ENCODE measurements around the gene ZNF629.
A peak's percentile ranks its signal among the peaks of the same experiment; 100 is the strongest.

Gene ZNF629

DNA sequence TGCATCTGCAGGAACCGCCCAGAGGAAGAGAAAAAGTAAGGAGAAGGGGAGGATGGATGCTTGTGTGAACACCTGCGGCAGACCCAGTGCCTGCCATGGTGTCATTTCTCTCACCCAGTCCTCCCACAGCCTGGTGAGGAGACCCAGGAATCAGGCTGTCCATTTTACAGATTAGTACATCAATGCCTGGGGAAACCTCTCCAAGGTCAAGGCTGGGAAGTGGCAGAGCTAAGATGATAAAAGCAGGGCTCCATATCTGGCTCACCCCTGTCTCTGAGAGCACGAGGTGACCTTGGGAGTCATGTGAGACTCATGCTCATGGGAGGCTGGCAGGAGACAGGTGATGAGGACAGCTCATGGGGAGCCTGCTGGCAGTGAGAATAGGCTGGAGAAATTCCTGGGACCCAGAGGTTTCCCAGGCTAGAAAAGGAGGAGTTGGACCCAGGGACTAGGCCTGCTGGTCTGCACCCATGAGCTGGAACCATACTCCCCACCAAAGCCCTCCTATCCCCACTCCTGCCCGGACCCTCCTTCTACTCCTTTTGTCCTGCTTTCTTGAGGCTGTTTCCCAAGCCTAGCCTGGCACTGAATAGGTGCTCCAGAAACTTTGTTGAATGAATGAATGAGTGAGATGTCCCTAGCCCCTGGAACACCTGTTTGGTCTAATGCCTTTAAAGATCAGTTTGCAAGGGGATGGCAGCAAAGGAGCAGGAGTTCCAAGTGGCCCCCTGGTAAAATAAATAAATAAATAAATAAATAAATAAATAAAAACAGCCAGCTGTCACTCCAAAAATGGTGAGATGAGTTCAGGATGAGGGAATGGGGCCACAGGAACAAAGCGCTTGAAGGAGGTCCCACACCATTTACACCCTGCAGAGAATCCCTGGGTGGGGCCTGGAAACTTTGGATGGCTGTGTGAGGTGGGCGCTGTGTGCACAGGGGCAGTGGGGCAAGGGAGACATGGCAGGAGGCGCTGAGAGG, 1.6 kb downstream of the ZNF629 start:
- no peak for DNase-seq

DNA sequence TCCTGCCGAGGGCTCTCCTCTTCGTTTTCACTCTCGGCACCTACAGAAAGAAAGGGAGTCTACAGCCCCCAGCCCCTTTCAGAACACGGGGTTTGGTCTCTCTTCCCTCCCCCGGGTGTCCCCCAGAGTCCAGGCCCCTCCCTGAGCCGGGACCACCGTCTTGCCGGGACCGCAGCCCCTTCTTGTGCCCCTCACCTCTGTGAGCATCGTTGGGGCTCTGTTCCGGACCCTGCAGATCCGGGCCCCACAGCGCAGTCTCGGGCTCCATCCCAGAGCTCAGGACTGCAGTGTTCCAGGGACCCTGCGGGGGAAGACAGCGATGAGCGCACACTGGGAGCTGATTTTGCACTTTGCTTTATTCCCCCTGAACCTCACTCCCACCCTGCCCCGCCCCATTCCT, 2.8 kb downstream of the ZNF629 start:
- DNase-seq, result no peak

DNA sequence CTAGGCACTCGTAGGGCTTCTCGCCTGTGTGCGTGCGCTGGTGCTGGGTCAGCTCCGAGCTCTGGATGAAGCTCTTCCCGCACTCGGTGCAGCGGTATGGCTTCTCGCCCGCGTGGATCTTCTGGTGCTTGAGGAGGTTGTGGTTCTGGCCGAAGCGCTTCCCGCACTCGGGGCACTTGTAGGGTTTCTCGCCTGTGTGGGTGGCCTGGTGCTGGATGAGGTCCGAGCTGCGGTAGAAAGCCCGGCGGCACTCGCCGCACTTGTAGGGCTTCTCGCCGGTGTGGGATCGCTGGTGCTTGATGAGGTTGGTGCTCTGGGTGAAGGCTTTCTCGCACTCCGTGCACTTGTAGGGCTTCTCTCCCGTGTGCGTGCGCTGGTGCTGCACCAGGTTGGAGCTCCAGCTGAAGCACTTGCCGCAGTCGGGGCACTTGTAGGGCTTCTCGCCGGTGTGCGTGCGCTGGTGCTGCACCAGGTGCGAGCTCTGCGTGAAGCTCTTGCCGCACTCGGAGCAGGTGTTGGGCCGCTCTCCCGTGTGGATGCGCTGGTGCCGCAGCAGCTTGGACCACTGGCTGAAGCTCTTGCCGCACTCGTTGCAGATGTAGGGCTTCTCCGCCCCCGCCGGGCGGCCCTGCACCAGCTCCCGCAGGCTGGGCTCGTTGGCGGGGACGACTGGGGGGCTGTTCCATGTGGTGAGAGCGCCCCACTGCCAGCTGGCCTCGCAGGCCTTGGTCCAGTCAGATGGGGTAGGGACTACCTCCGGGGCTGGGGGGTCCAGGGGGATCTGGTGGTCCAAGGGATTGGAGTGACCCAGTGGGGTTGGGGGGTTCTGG, 3.5 kb downstream of the ZNF629 start:
- DNase-seq, result no peak

DNA sequence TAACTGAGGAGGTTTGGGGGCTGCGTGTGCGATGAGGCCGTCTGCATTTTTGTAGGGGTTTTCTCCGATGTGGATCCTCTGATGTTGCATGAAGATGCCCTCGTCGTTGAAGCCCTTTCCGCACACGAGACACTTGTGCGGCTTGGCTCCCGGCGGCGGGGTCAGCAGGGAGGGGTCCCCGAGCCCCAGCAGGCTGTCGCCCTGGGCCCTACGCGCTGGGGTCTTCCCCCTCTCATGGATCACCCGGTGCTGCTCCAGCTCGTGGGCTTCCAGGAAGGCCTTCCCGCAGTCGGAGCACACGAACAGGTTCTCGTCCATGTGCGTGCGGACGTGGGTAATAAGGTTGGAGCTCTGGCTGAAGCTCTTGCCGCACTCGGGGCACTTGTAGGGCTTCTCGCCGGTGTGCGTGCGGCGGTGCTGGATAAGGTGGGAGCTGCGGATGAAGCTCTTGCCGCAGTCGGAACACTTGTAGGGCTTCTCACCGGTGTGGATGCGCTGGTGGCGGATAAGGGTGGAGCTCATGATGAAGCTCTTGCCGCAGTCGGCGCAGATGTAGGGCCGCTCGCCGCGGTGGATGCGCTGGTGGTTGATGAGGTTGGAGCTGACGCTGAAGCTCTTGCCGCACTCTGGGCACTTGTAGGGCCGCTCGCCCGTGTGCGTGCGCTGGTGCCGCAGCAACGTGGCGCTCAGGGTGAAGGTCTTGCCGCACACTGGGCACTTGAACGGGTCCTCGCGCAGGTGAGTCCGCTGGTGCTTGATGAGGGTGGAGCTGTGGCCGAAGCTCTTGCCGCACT, 4.3 kb downstream of the ZNF629 start:
- no peak for DNase-seq

DNA sequence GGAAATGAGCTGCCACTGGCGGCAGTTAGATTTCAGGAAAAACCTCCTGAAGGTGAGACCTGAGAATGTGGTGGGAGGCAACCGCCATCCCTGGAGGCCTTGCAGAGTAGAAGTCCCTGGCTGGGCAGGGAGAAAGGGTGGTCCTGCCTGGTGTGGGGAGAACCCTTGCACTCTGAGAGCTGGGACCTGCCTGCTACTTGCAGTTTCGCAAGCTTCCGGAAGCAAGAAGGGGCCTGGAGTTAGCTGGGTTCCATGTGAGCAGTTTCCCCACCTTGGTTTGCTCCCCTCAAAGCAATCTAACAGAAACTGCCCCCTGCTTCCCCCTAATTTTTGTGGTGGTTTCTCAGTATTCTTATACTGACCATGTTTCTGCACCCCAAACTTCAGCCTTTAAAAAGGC, 6.5 kb downstream of the ZNF629 start:
- no peak for DNase-seq

DNA sequence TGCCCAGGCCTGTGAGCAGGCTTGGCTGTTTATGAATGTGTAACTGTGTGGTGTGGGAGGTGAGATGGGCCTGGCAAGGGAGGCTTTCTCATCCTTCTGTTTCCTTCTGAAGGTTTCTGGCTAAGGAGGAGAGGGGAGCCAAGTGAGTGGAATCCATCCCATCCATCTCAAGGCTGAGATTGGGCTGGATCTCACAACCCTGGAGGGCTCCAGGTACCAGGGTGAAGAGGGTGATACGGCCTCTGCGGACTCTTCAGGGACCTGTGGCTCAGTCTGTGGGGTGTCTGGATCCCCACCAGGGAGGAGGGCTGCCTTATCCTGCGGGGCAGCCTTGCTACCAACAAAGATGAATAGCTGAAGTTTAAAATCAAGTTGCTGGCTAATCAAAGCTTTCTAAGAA, 7.0 kb downstream of the ZNF629 start:
- DNase-seq, result no peak

DNA sequence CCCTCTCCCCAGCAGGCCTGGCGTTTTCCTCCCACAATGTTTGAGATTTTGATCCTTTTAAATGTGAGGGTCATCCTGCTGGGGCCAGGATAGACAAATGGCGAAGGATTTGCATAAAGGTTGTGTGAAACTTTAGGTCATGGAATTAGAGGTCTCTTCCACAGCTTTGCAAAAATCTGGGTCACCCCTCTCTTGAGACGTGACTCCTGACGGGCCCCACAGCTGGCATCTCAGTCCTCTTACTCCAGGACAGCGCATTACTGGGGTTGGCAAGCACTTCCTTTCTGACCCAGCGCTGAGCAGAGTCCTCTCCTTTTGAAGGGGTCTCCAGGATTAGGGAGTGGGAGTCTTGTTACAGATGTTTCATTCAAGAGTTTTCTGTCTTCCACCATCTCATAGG, 7.4 kb downstream of the ZNF629 start:
- no peak for DNase-seq

DNA sequence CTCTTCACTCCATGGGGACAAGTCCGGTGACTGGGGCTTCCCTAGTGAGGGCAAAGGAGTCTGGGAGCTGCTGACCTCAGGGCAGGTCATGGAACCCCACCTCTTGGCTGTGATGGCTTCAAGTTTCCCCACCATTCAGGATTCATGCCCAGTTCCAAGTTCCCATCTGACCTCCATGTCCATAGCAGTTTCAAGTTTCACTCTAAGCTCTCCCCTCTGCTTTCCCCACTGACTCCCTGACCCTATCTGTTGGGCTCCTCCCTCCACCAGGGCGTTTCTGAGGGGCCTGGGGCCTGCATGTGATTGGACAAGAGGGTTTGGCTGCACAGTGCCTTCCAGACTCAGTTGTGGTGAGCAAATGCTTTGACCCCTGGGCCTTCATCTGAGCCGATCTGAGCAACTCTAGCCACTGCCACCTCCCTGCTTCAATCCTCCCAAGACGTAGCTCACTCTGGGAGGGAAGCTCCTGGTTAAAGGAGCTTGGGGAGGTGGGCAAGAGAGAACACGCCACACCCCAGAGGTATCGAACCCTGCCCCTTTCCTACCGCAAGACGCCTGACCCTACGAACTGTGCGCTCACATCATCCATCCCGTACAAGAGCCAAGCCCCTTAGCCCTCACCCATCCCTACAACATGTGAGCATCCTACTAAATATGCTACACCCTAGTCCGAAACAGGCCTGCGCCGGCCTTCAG, 8.3 kb downstream of the ZNF629 start:
- DNase-seq, result no peak

DNA sequence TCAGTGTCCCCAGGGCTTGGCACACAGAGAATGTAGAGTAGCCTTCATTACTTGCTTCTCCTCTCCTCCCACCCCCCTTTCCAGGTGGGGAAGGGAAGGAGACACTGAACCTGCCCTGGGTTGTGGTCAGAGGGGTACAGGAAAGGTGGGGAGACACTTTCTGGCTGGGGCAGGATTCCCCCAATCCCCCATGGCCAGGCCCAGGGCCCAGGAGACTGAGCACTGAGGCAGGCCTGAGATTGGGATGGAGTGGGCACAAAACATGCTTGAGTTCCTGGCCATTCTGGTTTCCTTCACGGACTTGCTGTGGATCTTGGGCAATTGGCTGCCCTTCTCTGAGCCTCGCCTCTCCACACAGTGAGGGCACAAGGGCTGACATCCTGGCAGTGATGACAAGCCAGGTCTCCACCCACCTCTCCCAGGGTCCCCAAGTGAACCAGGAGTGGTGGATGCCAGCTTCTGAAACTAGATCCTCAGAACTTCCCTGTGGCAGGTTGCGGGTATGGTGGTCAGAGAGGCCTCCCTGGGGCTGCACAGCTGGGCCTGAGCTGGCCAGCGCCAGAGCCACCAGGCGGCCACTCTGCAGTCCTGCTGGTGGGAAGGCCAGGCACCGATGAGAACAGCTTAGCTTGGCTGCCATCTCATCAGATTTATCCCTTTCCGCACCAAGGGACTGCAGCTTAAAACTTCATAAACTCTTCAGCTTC, 9.3 kb downstream of the ZNF629 start:
- no peak for DNase-seq

DNA sequence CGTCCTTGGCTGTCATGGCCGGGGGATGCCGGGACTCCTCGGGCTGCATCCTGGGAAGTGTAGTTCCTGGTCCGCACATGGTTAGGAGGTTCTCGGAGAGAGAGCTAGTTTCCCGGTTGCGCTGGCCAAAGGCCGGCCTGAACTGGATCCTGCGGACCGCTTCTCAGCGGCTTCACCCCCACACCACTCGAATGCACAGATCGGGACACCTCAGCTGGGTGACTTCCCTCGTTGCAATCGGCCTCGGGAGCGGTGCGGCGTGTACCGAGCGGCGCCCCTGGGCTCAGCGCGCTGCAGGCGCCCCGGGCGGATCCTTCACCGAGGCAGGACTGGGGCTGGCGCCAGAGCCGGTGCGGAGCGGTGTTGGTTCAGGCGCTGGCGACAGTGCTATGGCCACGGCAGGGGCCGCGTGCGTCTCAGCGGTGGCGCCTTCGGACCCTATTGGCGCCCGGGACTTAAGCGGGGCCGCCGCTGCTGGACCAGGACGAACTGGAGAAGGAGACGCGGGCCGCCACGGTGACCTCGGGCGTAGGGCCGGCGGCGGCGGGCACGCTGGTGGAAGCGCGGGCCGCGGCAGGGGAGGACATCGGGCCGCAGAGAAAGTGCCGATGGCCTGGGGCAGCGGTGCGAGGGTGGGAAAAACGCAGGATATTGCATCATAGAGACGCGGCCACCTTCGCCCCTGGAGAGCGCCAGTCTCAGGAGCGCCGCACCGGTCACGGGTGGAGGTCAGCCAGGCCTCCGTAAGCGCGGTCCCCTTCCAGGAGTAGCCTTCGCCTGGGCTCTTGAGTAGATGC, 11.4 kb downstream of the ZNF629 start:
- peak; percentile 60 for DNase-seq

DNA sequence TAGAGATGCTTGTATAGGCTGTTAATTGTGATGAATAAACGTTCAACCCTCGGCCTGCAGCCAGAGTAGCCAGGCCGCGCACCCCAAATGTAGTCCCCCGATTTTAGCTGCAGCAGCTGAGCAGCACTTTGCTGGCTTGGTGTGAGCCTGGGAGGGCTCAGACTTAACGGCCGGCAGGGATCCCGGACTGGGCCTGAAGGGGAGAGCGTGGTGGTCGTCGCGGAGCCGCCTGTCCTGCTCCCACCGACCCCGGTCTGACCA, 11.9 kb downstream of the ZNF629 start:
- no peak for DNase-seq

DNA sequence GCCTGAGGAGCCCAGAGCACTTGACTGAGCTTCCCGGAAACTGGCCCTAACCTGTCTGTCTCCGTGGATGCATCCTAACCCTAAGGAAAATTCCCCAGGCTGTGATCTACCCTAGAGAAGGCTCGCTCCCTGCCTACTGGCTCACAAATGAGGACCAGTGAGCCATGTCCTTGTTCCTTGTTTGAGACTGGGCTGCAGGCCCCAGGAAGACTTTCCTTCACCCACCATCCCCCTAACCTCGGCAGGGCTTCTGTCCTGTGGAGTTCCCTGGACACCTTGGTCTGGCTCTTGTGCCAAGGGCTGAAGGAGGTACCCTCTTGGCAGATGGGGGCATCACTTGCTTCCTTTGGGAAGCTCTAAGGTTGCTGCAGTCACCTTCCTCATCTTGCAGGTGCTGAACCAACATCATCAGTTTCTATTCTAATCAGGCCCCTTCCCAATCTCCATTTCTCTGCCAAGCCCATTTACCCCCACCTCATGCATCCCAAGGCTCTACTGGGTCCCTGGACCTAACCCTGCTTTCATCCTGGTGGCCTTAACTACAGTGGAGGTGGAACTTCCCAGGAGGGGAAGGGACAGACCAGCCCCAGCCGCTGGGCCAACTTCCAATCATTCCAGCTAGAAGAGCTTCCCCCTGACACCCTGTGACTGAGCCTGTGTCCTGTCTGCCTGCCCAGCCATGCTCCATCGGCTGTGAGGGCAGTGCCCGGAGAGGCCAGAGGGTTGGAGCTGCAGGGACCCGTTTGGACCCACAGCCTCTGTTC, 12.5 kb downstream of the ZNF629 start:
- no peak for DNase-seq

DNA sequence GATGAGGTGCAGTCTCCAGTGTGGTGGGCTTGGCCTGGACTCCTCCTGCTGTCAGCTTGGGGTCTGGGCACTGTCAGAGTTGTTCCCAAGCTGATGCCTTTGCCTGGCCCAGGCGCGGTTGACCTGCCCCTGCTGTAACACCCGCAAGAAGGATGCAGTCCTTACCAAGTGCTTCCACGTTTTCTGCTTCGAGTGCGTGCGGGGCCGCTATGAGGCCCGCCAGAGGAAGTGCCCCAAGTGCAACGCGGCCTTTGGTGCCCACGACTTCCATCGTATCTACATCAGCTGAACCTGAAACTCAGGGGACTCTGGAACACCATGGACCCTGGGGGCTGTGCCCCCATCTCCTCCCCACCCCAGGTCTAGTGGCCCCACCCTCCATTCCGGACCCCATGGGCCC, 13.2 kb downstream of the ZNF629 start:
- no peak for DNase-seq

DNA sequence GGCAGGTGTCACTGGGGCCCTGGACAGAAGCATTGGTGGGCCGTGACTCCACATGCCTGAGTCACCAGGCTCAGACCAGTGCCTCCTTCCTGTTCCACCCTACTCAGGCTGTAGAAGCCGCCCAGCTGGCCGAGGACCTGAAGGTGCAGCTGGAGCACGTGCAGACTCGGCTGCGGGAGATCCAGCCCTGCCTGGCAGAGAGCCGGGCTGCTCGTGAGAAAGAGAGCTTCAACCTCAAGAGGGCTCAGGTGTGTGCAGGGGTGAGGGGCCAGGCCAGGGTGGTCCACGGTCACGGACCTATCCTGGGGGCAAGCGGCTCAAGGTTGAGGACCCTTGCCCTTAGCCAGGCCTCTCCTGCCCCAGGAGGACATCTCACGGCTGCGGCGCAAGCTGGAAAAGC, 15.3 kb downstream of the ZNF629 start:
- no peak for DNase-seq

DNA sequence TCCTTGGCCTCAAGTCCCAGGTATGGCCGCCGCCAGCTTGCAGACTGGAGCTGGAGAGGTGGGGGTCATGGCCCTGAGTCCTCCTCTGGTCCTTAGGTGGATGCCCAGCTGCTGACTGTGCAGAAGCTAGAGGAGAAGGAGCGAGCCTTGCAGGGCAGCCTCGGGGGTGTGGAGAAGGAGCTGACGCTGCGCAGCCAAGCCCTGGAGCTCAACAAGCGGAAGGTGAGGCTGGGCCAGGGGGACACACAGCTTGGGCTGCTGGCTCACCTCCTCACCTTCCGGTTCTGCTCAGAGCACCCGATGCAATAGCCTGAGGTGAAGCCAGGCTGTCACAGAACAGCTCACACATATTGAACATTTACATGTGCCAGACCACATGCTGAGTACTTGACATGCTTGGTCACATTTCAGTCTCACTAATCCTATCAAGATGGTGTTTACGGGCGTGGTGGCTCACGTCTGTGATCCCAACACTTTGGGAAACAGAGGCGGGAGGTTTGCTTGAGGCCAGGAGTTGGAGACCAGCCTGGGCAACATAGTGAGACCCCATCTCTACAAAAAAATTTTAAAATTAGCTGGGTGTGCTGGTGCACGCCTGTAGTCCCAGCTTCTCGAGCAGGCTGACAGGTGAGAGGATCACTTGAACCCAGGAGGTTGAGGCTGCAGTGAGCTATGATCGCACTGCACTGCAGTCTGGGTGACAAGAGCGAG, 17.5 kb downstream of the ZNF629 start:
- no peak for DNase-seq

DNA sequence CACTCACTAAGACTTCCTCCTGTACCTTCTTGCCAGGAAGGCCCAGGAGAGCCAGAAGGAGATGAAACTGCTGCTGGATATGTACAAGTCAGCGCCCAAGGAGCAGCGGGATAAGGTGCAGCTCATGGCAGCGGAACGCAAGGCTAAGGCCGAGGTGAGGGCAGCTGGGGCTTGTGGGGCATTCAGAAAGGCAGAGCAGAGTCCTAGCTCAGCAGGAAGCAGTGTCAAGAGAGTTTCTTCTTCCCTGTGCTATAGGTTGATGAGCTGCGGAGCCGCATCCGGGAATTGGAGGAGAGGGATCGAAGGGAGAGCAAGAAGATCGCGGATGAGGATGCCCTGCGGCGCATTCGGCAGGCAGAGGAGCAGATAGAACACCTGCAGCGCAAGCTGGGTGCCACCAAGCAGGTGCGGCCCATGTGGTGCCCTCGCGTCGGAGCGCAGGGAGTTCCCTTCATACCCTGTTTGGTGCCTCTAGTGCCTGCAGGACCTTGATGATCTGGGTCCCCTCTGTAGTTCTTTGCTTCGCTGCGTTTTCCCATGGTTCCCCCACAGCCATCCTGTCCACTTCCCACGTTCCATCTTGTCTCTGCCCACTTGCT, 18.3 kb downstream of the ZNF629 start:
- DNase-seq, result no peak

DNA sequence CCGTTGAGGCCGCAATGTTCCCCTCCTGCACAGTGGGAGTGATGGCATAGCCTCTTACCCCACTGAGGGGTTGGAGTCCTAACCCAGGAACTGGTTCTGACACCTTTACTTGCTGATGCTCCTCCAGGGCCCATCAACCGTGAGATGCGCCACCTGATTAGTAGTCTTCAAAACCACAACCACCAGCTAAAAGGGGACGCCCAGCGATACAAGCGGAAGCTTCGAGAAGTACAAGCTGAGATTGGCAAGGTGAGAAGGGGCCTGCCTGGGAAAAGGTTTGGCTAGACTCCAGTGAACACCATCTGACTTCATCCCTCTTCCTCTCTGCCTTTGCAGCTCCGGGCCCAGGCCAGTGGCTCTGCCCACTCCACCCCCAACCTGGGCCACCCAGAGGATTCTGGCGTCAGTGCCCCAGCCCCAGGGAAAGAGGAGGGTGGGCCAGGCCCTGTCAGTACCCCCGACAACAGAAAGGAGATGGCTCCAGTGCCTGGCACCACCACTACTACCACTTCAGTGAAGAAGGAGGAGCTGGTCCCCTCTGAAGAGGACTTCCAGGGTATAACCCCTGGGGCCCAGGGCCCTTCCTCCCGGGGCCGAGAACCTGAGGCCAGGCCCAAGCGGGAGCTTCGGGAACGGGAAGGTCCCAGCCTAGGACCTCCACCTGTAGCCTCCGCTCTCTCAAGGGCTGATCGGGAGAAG, 19.1 kb downstream of the ZNF629 start:
- DNase-seq, result no peak

DNA sequence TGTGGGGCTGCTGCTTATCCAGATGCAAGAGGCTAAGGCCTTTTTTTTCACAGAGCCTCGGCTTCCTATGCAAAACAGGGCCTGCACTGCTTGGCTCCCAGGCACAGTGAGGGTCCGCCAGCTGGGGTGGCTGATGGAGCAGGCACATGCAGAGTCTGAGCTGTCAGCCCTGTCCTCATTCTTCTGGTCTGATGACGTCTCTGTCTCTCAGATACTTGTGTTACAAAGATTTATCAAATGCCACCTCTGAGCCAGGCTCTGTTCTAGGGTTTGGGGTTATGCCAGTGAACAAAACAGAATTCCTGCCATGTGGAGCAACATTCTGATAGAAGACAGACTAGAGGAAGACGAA, 20.1 kb downstream of the ZNF629 start:
- no peak for DNase-seq
